HTR-8/SVneo (cell line): ENCODE measurements around the gene SORL1.

Source experiments
- DNase-seq: peaks from one replicate; pipeline ENCODE4 v3.0.0; 2011; ENCODE audit warnings: low spot score, mixed read lengths; ENCODE audit not compliant: insufficient read length
- FAIRE-seq: peaks from 2 replicates; lab custom pipeline; 2011; peaks lifted over from hg19 to GRCh38; lab: Jason Lieb, UNC

Gene SORL1

GRCh38 chr11:121449626-121450025, 2.5 kb upstream of the SORL1 start:
- DNase-seq: no peak
- FAIRE-seq: no peak

GRCh38 chr11:121450401-121450800, 1.7 kb upstream of the SORL1 start:
- FAIRE-seq (no peak), DNase-seq (no peak)

GRCh38 chr11:121451178-121451985, 732 bp upstream of the SORL1 start:
- no peak for DNase-seq

GRCh38 chr11:121452609-121453150, 566 bp downstream of the SORL1 start, which contains the start of gene SORL1-AS1:
Gene SORL1-AS1 (minus strand): TSS chr11:121452967.
- no peak for FAIRE-seq

More at GRCh38 chr11:121451178-121451985, 732 bp upstream of the SORL1 start:
- no peak for FAIRE-seq

GRCh38 chr11:121453589-121454299, 1.6 kb downstream of the SORL1 start:
- FAIRE-seq (no peak), DNase-seq (no peak)

More at GRCh38 chr11:121452609-121453150, 566 bp downstream of the SORL1 start, which contains the start of gene SORL1-AS1:
- peak; percentile 10 for DNase-seq

- FAIRE-seq (no peak), DNase-seq (no peak)
Observed at GRCh38 chr11:121455115-121455514, 3.0 kb downstream of the SORL1 start.

- FAIRE-seq: no peak
Observed at GRCh38 chr11:121456151-121456550, 4.0 kb downstream of the SORL1 start.

GRCh38 chr11:121456816-121457431, 4.8 kb downstream of the SORL1 start:
- DNase-seq (no peak), FAIRE-seq (no peak)

More at GRCh38 chr11:121456151-121456550, 4.0 kb downstream of the SORL1 start:
- DNase-seq: no peak

- DNase-seq: no peak
- FAIRE-seq: no peak
Observed at GRCh38 chr11:121458551-121458950, 6.4 kb downstream of the SORL1 start.

GRCh38 chr11:121459413-121460017, 7.4 kb downstream of the SORL1 start:
- FAIRE-seq: peak; percentile 13

GRCh38 chr11:121460941-121461514, 8.9 kb downstream of the SORL1 start:
- FAIRE-seq (no peak), DNase-seq (no peak)

More at GRCh38 chr11:121459413-121460017, 7.4 kb downstream of the SORL1 start:
- no peak for DNase-seq

- no peak for FAIRE-seq
- no peak for DNase-seq
Observed at GRCh38 chr11:121461843-121462242, 9.7 kb downstream of the SORL1 start.

- no peak for DNase-seq
- no peak for FAIRE-seq
Observed at GRCh38 chr11:121463689-121464335, 11.7 kb downstream of the SORL1 start.

GRCh38 chr11:121464352-121464946, 12.3 kb downstream of the SORL1 start:
- DNase-seq (peak; percentile 92), FAIRE-seq (peak; percentile 93)

GRCh38 chr11:121465709-121466062, 13.6 kb downstream of the SORL1 start:
- FAIRE-seq (no peak), DNase-seq (no peak)

GRCh38 chr11:121466063-121466794, 14.1 kb downstream of the SORL1 start:
- peak; percentile 95 for DNase-seq
- FAIRE-seq: peak; percentile 57

- no peak for FAIRE-seq
- no peak for DNase-seq
Observed at GRCh38 chr11:121467471-121467870, 15.4 kb downstream of the SORL1 start.

- FAIRE-seq (no peak), DNase-seq (no peak)
Observed at GRCh38 chr11:121467965-121468364, 15.9 kb downstream of the SORL1 start.
